Fibroblast of the conjunctiva (primary cell): ENCODE measurements around the gene EMILIN2.
A peak's percentile ranks its signal among the peaks of the same experiment; 100 is the strongest.

Experiments used
- DNase-seq: peaks from one replicate; pipeline ENCODE4 v3.0.0-alpha.2; 2010; ENCODE audit warnings: low read depth

Gene EMILIN2

GRCh38 chr18:2900684-2901422 is 54.0 kb downstream of the EMILIN2 start:
- DNase-seq = no peak

GRCh38 chr18:2901423-2901985 is 54.7 kb downstream of the EMILIN2 start:
- DNase-seq = peak; percentile 77

- DNase-seq = no peak
Measured at GRCh38 chr18:2902327-2902726, 55.5 kb downstream of the EMILIN2 start.

GRCh38 chr18:2903006-2903405 is 56.2 kb downstream of the EMILIN2 start:
- peak; percentile 76 for DNase-seq

- DNase-seq = no peak
Measured at GRCh38 chr18:2905854-2906703, 59.3 kb downstream of the EMILIN2 start.

GRCh38 chr18:2906704-2907549 is 60.1 kb downstream of the EMILIN2 start:
- no peak for DNase-seq

- no peak for DNase-seq
Measured at GRCh38 chr18:2907550-2908135, 60.8 kb downstream of the EMILIN2 start.

GRCh38 chr18:2908166-2908945 is 61.5 kb downstream of the EMILIN2 start:
- DNase-seq = no peak

GRCh38 chr18:2908946-2909335 is 62.1 kb downstream of the EMILIN2 start:
- DNase-seq = no peak

GRCh38 chr18:2909431-2910140 is 62.8 kb downstream of the EMILIN2 start:
- DNase-seq = no peak

- no peak for DNase-seq
Measured at GRCh38 chr18:2910261-2910660, 63.5 kb downstream of the EMILIN2 start.

GRCh38 chr18:2910751-2911425 is 64.1 kb downstream of the EMILIN2 start:
- no peak for DNase-seq

- DNase-seq = no peak
Measured at GRCh38 chr18:2911533-2911932, 64.7 kb downstream of the EMILIN2 start.

- no peak for DNase-seq
Measured at GRCh38 chr18:2912357-2913299, 65.8 kb downstream of the EMILIN2 start.

GRCh38 chr18:2913398-2914005 is 66.7 kb downstream of the EMILIN2 start:
- no peak for DNase-seq

- DNase-seq = no peak
Measured at GRCh38 chr18:2914185-2914880, 67.5 kb downstream of the EMILIN2 start.

- DNase-seq = no peak
Measured at GRCh38 chr18:2914881-2915240, 68.1 kb downstream of the EMILIN2 start.
